ENCODE results near the gene TMPRSS9.
"Not testable (repeated sequence)": the region's sequence is repeated elsewhere in the genome, so short reads cannot be mapped to it uniquely, and the experiment has no call there.

The TMPRSS9 gene

GRCh38 chr19:2468596-2468995 lies 108.5 kb downstream of the TMPRSS9 start:
- no peak for DNase-seq

GRCh38 chr19:2469102-2469914 lies 109.2 kb downstream of the TMPRSS9 start:
- DNase-seq: peak; percentile 71

- DNase-seq: not testable (repeated sequence)
Observed at GRCh38 chr19:2469915-2470200, 109.8 kb downstream of the TMPRSS9 start.

GRCh38 chr19:2474232-2475017 lies 114.4 kb downstream of the TMPRSS9 start:
- DNase-seq: peak; percentile 75

GRCh38 chr19:2475018-2475701 lies 115.1 kb downstream of the TMPRSS9 start:
- peak; percentile 44 for DNase-seq

Data from MV-4-11 (cell line).